ENCODE results near the gene CD46. TPM values are rescaled to one million over a fixed set of nuclear protein-coding genes. Genes with fewer than 3 reads are reported as not detected.

CD46 gene
- total and polyA plus RNA-seq, 10 of the 15 experiments (the other 5 are each of a cell fraction or from before 2014, with no cell fraction given) = 61.1 to 198 (median 81.4) TPM

- peaks cover 3% of the 10 kb centered on the region; the same call in 1 of the 2 replicates for H4K20me1 ChIP-seq (ENCODE audit: control insufficient read depth, insufficient read depth)
These were observed 67.2 kb downstream of the CD46 start for GRCh38 chr1:207818971-207819451.

GRCh38 chr1:207820568-207821463, 69.0 kb downstream of the CD46 start:
- Histone ChIP-seq H3K27me3 (replicated peaks in 1 of 2; ENCODE audit: control insufficient read depth in 2 of 2, insufficient read depth in 2 of 2, low read length in 1 of 2) (no peaks in the 10 kb centered on the region), H2AFZ (ENCODE audit: control insufficient read depth, low read depth, low read length) (no peak overlapping the region), H3K79me2 (ENCODE audit: control insufficient read depth, insufficient read depth, low read length) (peaks cover 89% of the 10 kb centered on the region), H3K27ac (ENCODE audit: control insufficient read depth, insufficient read depth) (peak overlapping the region; percentile 90), H3K9ac (ENCODE audit: control insufficient read depth, insufficient read depth, low read length) (peak overlapping the region; percentile 83), H3K4me3 (peak overlapping the region; percentile 72), H4K20me1 (ENCODE audit: control insufficient read depth, insufficient read depth) (peaks cover 3% of the 10 kb centered on the region; the same call in 1 of the 2 replicates), H3K4me1 (ENCODE audit: control insufficient read depth, insufficient read depth, low read length) (peaks cover 21% of the 10 kb centered on the region), H3K36me3 (ENCODE audit: control insufficient read depth in 2 of 2, insufficient read depth in 2 of 2, low read length in 1 of 2) (peaks cover 8 to 23% of the 10 kb centered on the region in 2 experiments), H3K9me3 (replicated peaks; ENCODE audit: control insufficient read depth, insufficient read depth, low read length) (no peaks in the 10 kb centered on the region; the same call in 2 of the 3 replicates), H3K4me2 (ENCODE audit: control insufficient read depth, insufficient read depth) (peak overlapping the region; percentile 78)
- ChIA-PET CTCF (interaction anchor here (0.6 to 26.0 kb wide), 7 partner anchors 8 to 142 kb away, joined by 3 to 821 read pairs (median 5); partner anchors contain the start of gene CD46), SMC1A (ENCODE audit: uncharacterized antibody, unreplicated experiment) (interaction anchor here (1.0 to 6.4 kb wide), 7 partner anchors 8 to 65 kb away, joined by 3 to 103 read pairs (median 16); no protein-coding TSS in a partner anchor), POLR2A (interaction anchor here (0.6 to 20.7 kb wide), 6 partner anchors 9 to 904 kb away, joined by 6 to 620 read pairs (median 20); no protein-coding TSS in a partner anchor), RAD21 (ENCODE audit: unreplicated experiment) (interaction anchor here (2.1 to 14.2 kb wide), 7 partner anchors 8 to 65 kb away, joined by 9 to 160 read pairs (median 34); no protein-coding TSS in a partner anchor)
- in situ Hi-C loops (cut with MboI) = loop anchor here (10.0 kb wide), 1 partner anchor 144 kb away; no protein-coding TSS in a partner anchor
- 58% methylated on average over 21 of the region's 22 CpGs for WGBS (ENCODE audit: insufficient coverage, insufficient replicate concordance, low lambda C conversion rate, missing lambda C conversion rate)
- no TSS peak for BruUV-seq (replicated peaks)
- no peak for TF ChIP-seq CEBPB (IDR thresholded peaks at IDR 0.05; ENCODE audit: borderline replicate concordance in 1 of 2, low read depth in 2 of 2, low read length in 2 of 2)
- peak; percentile 30; the same call in 1 of the 2 replicates for TF ChIP-seq POLR2A (IDR thresholded peaks at IDR 0.05; ENCODE audit: low read depth, low read length)
- peak; percentile 57 for TF ChIP-seq POLR2AphosphoS5 (IDR thresholded peaks at IDR 0.05; ENCODE audit: low read length)
- TF ChIP-seq BACH1 (IDR thresholded peaks at IDR 0.05; ENCODE audit: borderline replicate concordance) = 0 out of 2 replicates have a peak, but pooled peaks have one; percentile 49
- TF ChIP-seq RELB (IDR thresholded peaks at IDR 0.05; ENCODE audit: low read depth) = 0 out of 2 replicates have a peak, but pooled peaks have one; percentile 22
- TF ChIP-seq CBFB (IDR thresholded peaks at IDR 0.05; ENCODE audit: low read depth) = no peak
- TF ChIP-seq LARP7 (IDR thresholded peaks at IDR 0.05) = peak; percentile 34; the same call in 1 of the 2 replicates
- TF ChIP-seq POU2F2 (IDR thresholded peaks at IDR 0.05; ENCODE audit: borderline replicate concordance, low read depth, low read length) = 0 out of 3 replicates have a peak, but pooled peaks have one; percentile 8
- TF ChIP-seq YY1 (IDR thresholded peaks at IDR 0.05; ENCODE audit: low read depth, low read length) = peak; percentile 89
- FAIRE-seq = no peak
- no peak for ATAC-seq
- DNase-seq (ENCODE audit: low read depth, low spot score) = no peak
- intact Hi-C loops (cut with micrococcal nuclease; ENCODE audit: unreplicated experiment) = loop anchor here (10.0 kb wide), 1 partner anchor 1854 kb away; the partner anchor contains the start of gene G0S2

More at GRCh38 chr1:207818971-207819451, 67.2 kb downstream of the CD46 start:
- H3K9me3 ChIP-seq (replicated peaks; ENCODE audit: control insufficient read depth, insufficient read depth, low read length) = no peaks in the 10 kb centered on the region; the same call in 2 of the 3 replicates
- DNase-seq (ENCODE audit: low read depth, low spot score) (no peak), FAIRE-seq (no peak), ATAC-seq (no peak)
- SMC1A ChIA-PET (ENCODE audit: uncharacterized antibody, unreplicated experiment) = interaction anchor here (0.6 to 6.4 kb wide), 12 partner anchors 8 to 174 kb away, joined by 3 to 103 read pairs (median 4); no protein-coding TSS in a partner anchor
- intact Hi-C loops (cut with micrococcal nuclease; ENCODE audit: unreplicated experiment) = no loop called here
- RAD21 ChIA-PET (ENCODE audit: unreplicated experiment) = interaction anchor here (1.0 to 5.6 kb wide), 6 partner anchors 10 to 144 kb away, joined by 3 to 90 read pairs (median 6); no protein-coding TSS in a partner anchor
- H3K9ac ChIP-seq (ENCODE audit: control insufficient read depth, insufficient read depth, low read length) = no peak overlapping the region
- peaks cover 13 to 31% of the 10 kb centered on the region in 2 experiments for H3K36me3 ChIP-seq (ENCODE audit: control insufficient read depth in 2 of 2, insufficient read depth in 2 of 2, low read length in 1 of 2)
- BruUV-seq (replicated peaks) = no TSS peak
- H3K27me3 ChIP-seq (replicated peaks in 1 of 2; ENCODE audit: control insufficient read depth in 2 of 2, insufficient read depth in 2 of 2, low read length in 1 of 2) = no peaks in the 10 kb centered on the region
- H2AFZ ChIP-seq (ENCODE audit: control insufficient read depth, low read depth, low read length) = no peak overlapping the region
- in situ Hi-C loops (cut with MboI) = no loop called here
- peak overlapping the region; percentile 18; the same call in 1 of the 2 replicates for H3K4me3 ChIP-seq
- CTCF ChIA-PET = interaction anchor here (0.8 to 26.0 kb wide), 6 partner anchors 10 to 177 kb away, joined by 3 to 821 read pairs (median 8); no protein-coding TSS in a partner anchor
- H3K27ac ChIP-seq (ENCODE audit: control insufficient read depth, insufficient read depth) = no peak overlapping the region
- peaks cover 78% of the 10 kb centered on the region for H3K79me2 ChIP-seq (ENCODE audit: control insufficient read depth, insufficient read depth, low read length)
- 92% methylated on average over 18 of the region's 18 CpGs for WGBS (ENCODE audit: insufficient coverage, insufficient replicate concordance, low lambda C conversion rate, missing lambda C conversion rate)
- H3K4me1 ChIP-seq (ENCODE audit: control insufficient read depth, insufficient read depth, low read length) = peaks cover 7% of the 10 kb centered on the region
- no peak for TF ChIP-seq RELA (IDR thresholded peaks at IDR 0.05; ENCODE audit: borderline replicate concordance, partially characterized antibody)
- peak; percentile 42; the same call in 1 of the 2 replicates for TF ChIP-seq POLR2AphosphoS2 (IDR thresholded peaks at IDR 0.05; ENCODE audit: low read depth, low read length)
- POLR2A ChIA-PET = interaction anchor here (0.8 to 20.7 kb wide), 6 partner anchors 9 to 47 kb away, joined by 3 to 620 read pairs (median 4); no protein-coding TSS in a partner anchor
- H3K4me2 ChIP-seq (ENCODE audit: control insufficient read depth, insufficient read depth) = peak overlapping the region; percentile 78; the same call in 1 of the 2 replicates
